Lower lobe of right lung (tissue), 2 donors: Measurements from ENCODE around the gene TMEM94. TPM values are rescaled to one million over a fixed set of nuclear protein-coding genes. Genes with fewer than 3 reads are reported as not detected.

Experiments used
- ATAC-seq, 2 donors: fragments of 200-7000 bp; cut with Tn5 transposase; one replicate each; pipeline ENCODE4 v1.9.1; 2020 to 2022; ENCODE audit warnings: mild to moderate bottlenecking in 2 of 2, moderate library complexity in 2 of 2
- DNase-seq: peaks from one replicate; pipeline ENCODE4 v3.0.0-alpha.2; 2020
- H3K27ac ChIP-seq: fragments of 200-600 bp; one replicate; pipeline ENCODE4 v1.8.0; 2022
- H3K27me3 ChIP-seq: fragments of 200-600 bp; one replicate; pipeline ENCODE4 v1.8.0; 2022; ENCODE audit warnings: low read depth
- H3K36me3 ChIP-seq: fragments of 200-600 bp; one replicate; pipeline ENCODE4 v1.8.0; 2022; ENCODE audit warnings: mild to moderate bottlenecking
- H3K4me1 ChIP-seq: fragments of 200-600 bp; one replicate; pipeline ENCODE4 v1.8.0; 2022
- H3K4me3 ChIP-seq: fragments of 200-600 bp; one replicate; pipeline ENCODE4 v1.8.0; 2022; ENCODE audit warnings: mild to moderate bottlenecking
- H3K9me3 ChIP-seq: fragments of 200-600 bp; one replicate; pipeline ENCODE4 v1.8.0; 2022
- CTCF ChIP-seq: fragments of 200-600 bp; IDR thresholded peaks from one replicate; pipeline ENCODE4 v1.8.0; 2022; ENCODE audit warnings: antibody characterized with exemption, mild to moderate bottlenecking
- intact Hi-C: fragments of 100-400 bp; cut with DNase I; formaldehyde crosslinking; loops from one replicate; pipeline ENCODE4 v1.11.0; 2022
- total RNA-seq: library from RNA; stranded (reverse); fragmentation: NEBNext Ultra II Directional; extraction: Animal tissue kit (Norgen Biotek cat#: 25700); gene quantifications from one replicate; pipeline ENCODE4 v1.2.1, GENCODE V29; 2021
- donor health status: DM: no; HTN: yes; CAD: no; lungs with severe emphysema.

TMEM94 gene
- total RNA-seq, 1 donor from 2014 or later, result 89.5 TPM

GRCh38 chr17:75531721-75532072, 75.3 kb downstream of the TMEM94 start:
- Histone ChIP-seq H3K27ac (peak overlapping the region; percentile 77), H3K4me3 (no peak overlapping the region), H3K27me3 (no peaks in the 10 kb centered on the region), H3K9me3 (no peaks in the 10 kb centered on the region), H3K4me1 (peaks cover 29% of the 10 kb centered on the region), H3K36me3 (peaks cover 8% of the 10 kb centered on the region)
- ATAC-seq (peak; percentile 86 to 87), DNase-seq (peak; percentile 69)
- intact Hi-C loops, result no loop called here
- no peak for TF ChIP-seq CTCF

GRCh38 chr17:75535119-75535537, 78.7 kb downstream of the TMEM94 start:
- no peaks in the 10 kb centered on the region for H3K27me3 ChIP-seq
- peaks cover 8% of the 10 kb centered on the region for H3K36me3 ChIP-seq
- no peak for TF ChIP-seq CTCF
- H3K4me1 ChIP-seq, result peaks cover 26% of the 10 kb centered on the region
- no peak for DNase-seq
- intact Hi-C loops, result no loop called here
- no peak overlapping the region for H3K4me3 ChIP-seq
- peak overlapping the region; percentile 71 for H3K27ac ChIP-seq
- H3K9me3 ChIP-seq, result no peaks in the 10 kb centered on the region
- peak; percentile 0 to 44 for ATAC-seq

- intact Hi-C loops, result no loop called here
- TF ChIP-seq CTCF, result no peak
- Histone ChIP-seq H3K27me3 (no peaks in the 10 kb centered on the region), H3K4me3 (no peak overlapping the region), H3K27ac (peak overlapping the region; percentile 71), H3K9me3 (no peaks in the 10 kb centered on the region), H3K4me1 (peaks cover 22% of the 10 kb centered on the region), H3K36me3 (peaks cover 8% of the 10 kb centered on the region)
- no peak for DNase-seq
- no peak for ATAC-seq
Observed at GRCh38 chr17:75535871-75536270, 79.4 kb downstream of the TMEM94 start.

- H3K36me3 ChIP-seq, result peaks cover 8% of the 10 kb centered on the region
- intact Hi-C loops, result no loop called here
- no peaks in the 10 kb centered on the region for H3K27me3 ChIP-seq
- peaks cover 18% of the 10 kb centered on the region for H3K4me1 ChIP-seq
- no peaks in the 10 kb centered on the region for H3K9me3 ChIP-seq
- TF ChIP-seq CTCF, result no peak
- H3K27ac ChIP-seq, result peak overlapping the region; percentile 71
- H3K4me3 ChIP-seq, result no peak overlapping the region
- DNase-seq (peak; percentile 48), ATAC-seq (peak; percentile 7 to 25)
Observed at GRCh38 chr17:75536366-75536765, 79.9 kb downstream of the TMEM94 start.

GRCh38 chr17:75539967-75540729, 83.7 kb downstream of the TMEM94 start:
- ATAC-seq (no peak), DNase-seq (no peak)
- Histone ChIP-seq H3K27ac (no peak overlapping the region), H3K4me3 (no peak overlapping the region), H3K27me3 (no peaks in the 10 kb centered on the region), H3K9me3 (no peaks in the 10 kb centered on the region), H3K36me3 (peaks cover 7% of the 10 kb centered on the region), H3K4me1 (peaks cover 20% of the 10 kb centered on the region)
- intact Hi-C loops, result no loop called here
- no peak for TF ChIP-seq CTCF
